Loucy (cell line): ENCODE results near the gene SERTM1.

Experiments
- H2AFZ ChIP-seq: fragments of 200-600 bp; sonication (generic); 2 replicates; pipeline ENCODE4 v1.6.0; 2016; ENCODE audit warnings: antibody characterized with exemption, mild to moderate bottlenecking, low read length, moderate library complexity
- H3F3A ChIP-seq: fragments of 200-600 bp; 2 replicates; pipeline ENCODE4 v1.6.0; 2016; ENCODE audit warnings: antibody characterized with exemption, low read depth, mild to moderate bottlenecking
- H3K27me3 ChIP-seq: fragments of 200-600 bp; sonication (generic); 2 replicates; pipeline ENCODE4 v1.6.1; 2014; ENCODE audit warnings: low read length, mild to moderate bottlenecking; ENCODE audit not compliant: insufficient read depth, poor library complexity, severe bottlenecking
- H3K36me3 ChIP-seq: fragments of 200-600 bp; sonication (generic); 2 replicates; pipeline ENCODE4 v1.6.1; 2016; ENCODE audit warnings: low read length; ENCODE audit not compliant: insufficient read depth
- H3K4me1 ChIP-seq: fragments of 200-600 bp; sonication (generic); 2 replicates; pipeline ENCODE4 v1.5.1; 2014; ENCODE audit warnings: low read length, mild to moderate bottlenecking; ENCODE audit not compliant: insufficient read depth, poor library complexity, severe bottlenecking
- H3K4me2 ChIP-seq: fragments of 200-600 bp; sonication (generic); 2 replicates; pipeline ENCODE4 v1.6.0; 2014; ENCODE audit warnings: antibody characterized with exemption, low read length, low read depth, mild to moderate bottlenecking; ENCODE audit not compliant: poor library complexity, severe bottlenecking
- H3K4me3 ChIP-seq: fragments of 200-600 bp; sonication (generic); 2 replicates; pipeline ENCODE4 v1.5.1; 2014; ENCODE audit warnings: low read length, mild to moderate bottlenecking, mixed read lengths; ENCODE audit not compliant: poor library complexity, severe bottlenecking
- H3K79me2 ChIP-seq: fragments of 200-600 bp; sonication (generic); 2 replicates; pipeline ENCODE4 v1.6.1; 2014; ENCODE audit warnings: low read length; ENCODE audit not compliant: insufficient read depth
- H3K9ac ChIP-seq: fragments of 200-600 bp; sonication (generic); 2 replicates; pipeline ENCODE4 v1.6.0; 2014; ENCODE audit warnings: mild to moderate bottlenecking, low read depth, low read length, moderate library complexity; ENCODE audit not compliant: poor library complexity, severe bottlenecking
- H3K9me2 ChIP-seq: fragments of 200-600 bp; sonication (generic); replicated peaks from 2 replicates; pipeline ENCODE4 v1.6.1; 2016; ENCODE audit warnings: low read depth, low read length, mixed read lengths
- H3K9me3 ChIP-seq: fragments of 200-600 bp; sonication (generic); 2 replicates; pipeline ENCODE4 v1.6.1; 2014; ENCODE audit warnings: mild to moderate bottlenecking, antibody characterized with exemption, low read length, low read depth; ENCODE audit not compliant: insufficient read depth
- H4K20me1 ChIP-seq: fragments of 200-600 bp; sonication (generic); 2 replicates; pipeline ENCODE4 v1.6.0; 2014; ENCODE audit warnings: antibody characterized with exemption, low read length, mild to moderate bottlenecking; ENCODE audit not compliant: insufficient read depth, poor library complexity, severe bottlenecking
- CTCF ChIP-seq: fragments of 200-600 bp; sonication (generic); conservative IDR thresholded peaks from 2 replicates; pipeline ENCODE4 v1.5.1; 2014; ENCODE audit warnings: mild to moderate bottlenecking, antibody characterized with exemption, low read length
- EZH2phosphoT487 ChIP-seq: fragments of 200-600 bp; IDR thresholded peaks from 2 replicates; pipeline ENCODE4 v1.6.1; 2018; ENCODE audit warnings: antibody characterized with exemption, mild to moderate bottlenecking, moderate library complexity, borderline replicate concordance

SERTM1 gene

GRCh38 chr13:36681894-36682624, 8.2 kb downstream of the SERTM1 start:
- Histone ChIP-seq H3K4me1 (no peaks in the 10 kb centered on the region), H2AFZ (no peak overlapping the region), H3K79me2 (no peaks in the 10 kb centered on the region), H4K20me1 (no peaks in the 10 kb centered on the region), H3F3A (no peaks in the 10 kb centered on the region), H3K27me3 (no peaks in the 10 kb centered on the region), H3K9ac (no peak overlapping the region), H3K4me2 (no peak overlapping the region), H3K9me2 (no peaks in the 10 kb centered on the region), H3K4me3 (no peak overlapping the region), H3K36me3 (no peaks in the 10 kb centered on the region), H3K9me3 (no peaks in the 10 kb centered on the region)
- no peak for TF ChIP-seq CTCF

- Histone ChIP-seq H4K20me1 (no peaks in the 10 kb centered on the region), H3K9ac (no peak overlapping the region), H3K9me3 (no peaks in the 10 kb centered on the region), H3K4me3 (no peak overlapping the region), H3K27me3 (no peaks in the 10 kb centered on the region), H3F3A (no peaks in the 10 kb centered on the region), H3K4me2 (no peak overlapping the region), H3K9me2 (no peaks in the 10 kb centered on the region), H2AFZ (no peak overlapping the region), H3K79me2 (no peaks in the 10 kb centered on the region), H3K36me3 (no peaks in the 10 kb centered on the region), H3K4me1 (no peaks in the 10 kb centered on the region)
- TF ChIP-seq CTCF (no peak), EZH2phosphoT487 (no peak)
Measured at GRCh38 chr13:36683701-36684100, 9.9 kb downstream of the SERTM1 start.

GRCh38 chr13:36685927-36686326, 12.1 kb downstream of the SERTM1 start:
- Histone ChIP-seq H3F3A (no peaks in the 10 kb centered on the region), H3K36me3 (no peaks in the 10 kb centered on the region), H3K9me2 (no peaks in the 10 kb centered on the region), H3K4me2 (no peak overlapping the region), H2AFZ (no peak overlapping the region), H3K79me2 (no peaks in the 10 kb centered on the region), H3K9me3 (no peaks in the 10 kb centered on the region), H3K4me3 (no peak overlapping the region), H4K20me1 (no peaks in the 10 kb centered on the region), H3K4me1 (no peaks in the 10 kb centered on the region), H3K27me3 (no peaks in the 10 kb centered on the region), H3K9ac (no peak overlapping the region)
- no peak for TF ChIP-seq CTCF
- no peak for TF ChIP-seq EZH2phosphoT487
